GM12864 (cell line): ENCODE results near the gene SLC12A7.

Experiments
- DNase-seq: peaks from one replicate; pipeline ENCODE4 v3.0.0-alpha.2; 2011; ENCODE audit warnings: low read depth
- H3K4me3 ChIP-seq: 2 replicates; pipeline ENCODE4 v1.5.1; 2011; ENCODE audit warnings: mild to moderate bottlenecking, low read depth, low read length, control low read depth
- TF ChIP-seq, protein P1 (sequence below): IDR thresholded peaks from 2 replicates; pipeline ENCODE4 v1.5.1; 2011; ENCODE audit warnings: low read depth, mild to moderate bottlenecking, moderate library complexity, low read length, control low read depth, inconsistent platforms; ENCODE audit errors: missing control alignments

The SLC12A7 gene

DNA sequence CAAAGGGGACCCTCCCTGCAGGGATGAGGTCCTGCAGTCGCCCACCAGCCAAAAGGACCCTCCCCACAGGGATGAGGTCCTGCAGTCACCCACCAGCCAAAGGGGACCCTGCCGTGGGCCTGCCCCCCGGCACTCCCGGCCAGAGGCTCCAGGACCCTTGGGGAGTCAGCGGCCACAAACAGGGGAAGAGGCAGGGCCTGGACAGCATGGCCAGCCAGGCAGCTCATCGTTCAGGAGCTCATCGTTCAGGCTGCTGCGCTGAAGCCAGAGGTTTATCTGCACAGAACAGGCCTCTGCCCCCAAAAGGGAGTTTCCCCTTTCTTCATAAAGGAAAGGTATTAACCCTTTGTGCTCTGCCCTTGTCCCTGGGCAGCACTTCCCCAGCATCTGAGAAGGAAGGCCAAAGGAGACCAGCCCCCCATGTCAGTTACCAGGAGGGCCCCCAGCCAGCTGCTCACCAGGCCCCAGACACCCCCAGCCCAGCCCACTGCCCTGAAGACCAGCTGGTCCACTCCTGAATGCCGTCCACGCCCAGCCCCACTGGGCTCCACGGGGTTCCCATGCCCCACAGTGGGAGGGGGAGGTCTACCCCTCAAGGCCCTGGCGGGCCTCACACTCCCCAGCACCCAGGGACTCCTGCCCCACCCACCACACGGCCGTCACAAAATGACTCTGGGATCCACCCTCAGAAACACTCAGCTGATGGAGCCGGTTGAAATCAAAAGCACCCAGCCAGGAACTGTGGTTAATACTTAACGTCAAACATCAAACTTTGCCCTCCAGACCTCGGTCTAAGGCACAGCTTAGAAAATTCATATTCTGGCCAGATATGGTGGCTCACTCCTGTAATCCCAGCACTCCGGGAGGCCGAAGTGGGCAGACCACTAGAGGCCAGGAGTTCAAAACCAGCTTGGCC lies 6.3 kb downstream of the SLC12A7 start:
- DNase-seq: no peak
- no peak overlapping the region for H3K4me3 ChIP-seq
- TF ChIP-seq, protein P1, sequence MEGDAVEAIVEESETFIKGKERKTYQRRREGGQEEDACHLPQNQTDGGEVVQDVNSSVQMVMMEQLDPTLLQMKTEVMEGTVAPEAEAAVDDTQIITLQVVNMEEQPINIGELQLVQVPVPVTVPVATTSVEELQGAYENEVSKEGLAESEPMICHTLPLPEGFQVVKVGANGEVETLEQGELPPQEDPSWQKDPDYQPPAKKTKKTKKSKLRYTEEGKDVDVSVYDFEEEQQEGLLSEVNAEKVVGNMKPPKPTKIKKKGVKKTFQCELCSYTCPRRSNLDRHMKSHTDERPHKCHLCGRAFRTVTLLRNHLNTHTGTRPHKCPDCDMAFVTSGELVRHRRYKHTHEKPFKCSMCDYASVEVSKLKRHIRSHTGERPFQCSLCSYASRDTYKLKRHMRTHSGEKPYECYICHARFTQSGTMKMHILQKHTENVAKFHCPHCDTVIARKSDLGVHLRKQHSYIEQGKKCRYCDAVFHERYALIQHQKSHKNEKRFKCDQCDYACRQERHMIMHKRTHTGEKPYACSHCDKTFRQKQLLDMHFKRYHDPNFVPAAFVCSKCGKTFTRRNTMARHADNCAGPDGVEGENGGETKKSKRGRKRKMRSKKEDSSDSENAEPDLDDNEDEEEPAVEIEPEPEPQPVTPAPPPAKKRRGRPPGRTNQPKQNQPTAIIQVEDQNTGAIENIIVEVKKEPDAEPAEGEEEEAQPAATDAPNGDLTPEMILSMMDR: no peak

DNA sequence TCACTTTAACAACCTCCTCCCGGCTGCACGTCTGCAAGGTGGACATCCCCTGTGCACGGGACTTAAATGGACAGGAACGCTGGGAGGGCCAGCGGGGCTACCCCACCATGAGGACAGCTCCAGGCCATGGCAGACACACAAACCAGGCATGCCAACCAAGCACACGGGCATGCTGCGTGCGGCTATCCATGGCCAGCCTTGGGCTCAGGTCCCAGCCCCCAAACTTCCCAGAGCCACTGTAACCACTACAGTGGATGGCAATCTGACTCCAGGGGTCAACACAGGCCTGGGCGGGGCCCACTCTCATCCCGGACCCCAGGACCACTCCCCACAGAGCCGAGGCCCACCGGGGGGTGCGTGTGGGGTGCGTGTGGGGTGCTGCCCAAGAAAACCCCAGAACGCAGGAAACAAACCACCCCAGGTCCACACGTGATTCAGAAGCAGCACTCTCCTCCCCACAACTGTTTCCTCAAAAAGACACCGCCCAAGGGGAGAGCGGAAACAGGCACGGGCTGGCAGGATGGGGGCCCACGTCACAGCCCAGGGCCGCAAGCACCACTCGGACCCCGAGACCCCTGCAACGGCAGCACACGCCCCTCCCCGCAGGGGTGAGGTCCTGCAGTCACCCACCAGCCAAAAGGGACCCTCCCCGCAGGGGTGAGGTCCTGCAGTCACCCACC lies 7.4 kb downstream of the SLC12A7 start:
- no peak overlapping the region for H3K4me3 ChIP-seq
- TF ChIP-seq, protein P1: no peak
- DNase-seq: no peak

DNA sequence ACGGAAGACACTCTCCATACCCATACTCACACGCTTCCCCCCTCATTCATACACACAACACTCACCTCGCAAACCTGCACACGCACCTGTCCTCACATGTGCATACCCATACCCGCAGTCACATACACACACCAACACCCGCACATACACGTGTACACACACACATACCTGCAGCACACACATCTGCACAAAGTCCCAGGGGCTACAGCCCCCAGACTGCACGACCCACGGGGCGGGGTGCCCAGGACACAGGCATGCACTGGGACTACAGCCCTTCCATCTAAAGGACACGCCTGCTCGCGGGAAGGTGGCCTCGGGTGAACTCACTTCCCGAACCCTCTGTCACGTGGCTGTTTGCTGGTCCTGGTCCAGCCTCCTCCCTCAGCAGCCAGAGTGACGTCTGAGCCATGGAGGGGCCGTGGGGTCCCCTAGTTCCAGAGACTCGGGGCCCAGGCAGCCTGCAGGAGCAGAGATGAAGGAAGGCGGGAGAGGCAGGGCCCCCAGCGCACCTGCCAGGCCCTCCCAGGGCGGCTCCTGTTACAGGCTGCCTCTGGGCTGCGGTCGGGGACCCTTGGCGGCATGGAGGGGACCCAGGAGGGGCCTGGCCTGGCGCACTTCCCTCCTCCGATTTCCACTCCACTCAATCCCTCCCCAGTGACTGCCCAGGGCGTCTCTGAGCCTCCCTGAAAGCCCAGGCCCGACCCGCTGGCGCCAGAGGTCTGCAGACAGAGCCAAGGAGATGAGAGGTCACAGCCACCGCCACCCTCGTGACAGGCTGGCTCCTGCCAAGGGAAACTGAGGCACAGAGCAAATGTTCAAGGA lies 8.1 kb downstream of the SLC12A7 start:
- TF ChIP-seq, protein P1: no peak
- H3K4me3 ChIP-seq: no peak overlapping the region
- no peak for DNase-seq

GRCh38 chr5:1103093-1103492 lies 8.8 kb downstream of the SLC12A7 start:
- TF ChIP-seq, protein P1: no peak
- DNase-seq: no peak

GRCh38 chr5:1101961-1102713 lies 9.7 kb downstream of the SLC12A7 start:
- TF ChIP-seq, protein P1: no peak
- no peak overlapping the region for H3K4me3 ChIP-seq
- DNase-seq: no peak

More at GRCh38 chr5:1103093-1103492, 8.8 kb downstream of the SLC12A7 start:
- no peak overlapping the region for H3K4me3 ChIP-seq

DNA sequence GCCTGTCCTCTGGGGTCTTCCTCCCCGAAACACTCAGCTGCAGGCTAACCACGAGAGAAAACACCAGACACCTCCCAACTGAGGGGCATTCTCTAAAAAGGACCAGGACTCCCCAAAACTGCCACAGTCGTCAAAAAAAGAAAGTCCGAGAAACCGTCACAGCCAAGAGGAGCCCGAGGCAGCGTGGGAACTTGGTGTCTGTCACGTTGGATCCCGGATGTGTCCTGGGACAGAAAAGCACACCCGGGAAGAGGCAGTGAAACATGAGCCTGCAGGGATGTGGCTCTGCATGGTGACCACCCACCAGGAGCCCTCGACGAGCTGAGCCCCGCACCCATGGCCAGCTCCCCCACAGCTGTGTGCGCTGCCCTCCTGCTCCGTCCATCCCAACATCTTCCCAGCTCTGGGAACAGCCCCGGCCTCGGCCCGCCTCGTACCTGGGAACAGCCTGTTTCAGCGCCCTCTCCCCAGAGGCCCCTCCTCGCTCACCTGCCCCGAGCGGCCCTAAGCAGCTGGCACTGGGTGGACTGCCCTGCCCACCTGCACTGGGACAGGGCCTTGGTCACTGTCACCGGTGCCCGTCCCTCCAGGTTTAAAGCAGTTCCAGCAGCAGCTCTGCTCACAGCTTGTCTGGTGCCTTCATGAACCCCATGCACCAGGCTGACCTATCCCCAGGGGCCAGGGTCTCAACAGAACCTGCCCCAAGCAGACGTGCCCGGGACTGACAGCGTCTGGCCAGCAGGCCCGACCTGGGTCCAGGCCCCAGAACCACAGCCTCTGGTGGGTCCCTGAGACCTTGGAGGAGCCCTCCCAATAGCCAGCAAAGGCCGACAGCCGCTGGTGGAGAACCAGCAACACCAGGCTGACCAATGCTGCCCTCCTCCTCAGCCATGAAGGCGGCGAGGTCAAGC lies 10.9 kb downstream of the SLC12A7 start:
- no peak for DNase-seq
- H3K4me3 ChIP-seq: no peak overlapping the region
- TF ChIP-seq, protein P1: no peak
